Left lung (tissue), 14 donors: Measurements from ENCODE around the gene EPO. TPM values are rescaled to one million over a fixed set of nuclear protein-coding genes. Genes with fewer than 3 reads are reported as not detected.

ENCODE experiments used
- ATAC-seq: fragments of 200-7000 bp; cut with Tn5 transposase; one replicate; pipeline ENCODE4 v1.9.1; 2020; ENCODE audit warnings: moderate library complexity
- DNase-seq, 4 donors: peaks; one replicate each; pipeline ENCODE4 v3.0.0-alpha.2; 2013 to 2020
- H3K27ac ChIP-seq, 2 donors: fragments of 200-600 bp; sonication (generic) in 1 of 2; one replicate each; pipeline versions ENCODE4 v1.5.0 to v1.8.0; 2020 to 2021
- H3K27me3 ChIP-seq, 2 donors: fragments of 200-600 bp; sonication (generic) in 1 of 2; one replicate each; pipeline versions ENCODE4 v1.5.0 to v1.8.0; 2020 to 2021
- H3K36me3 ChIP-seq, 2 donors: fragments of 200-600 bp; sonication (generic) in 1 of 2; one replicate each; pipeline versions ENCODE4 v1.5.0 to v1.8.0; 2020 to 2021
- H3K4me1 ChIP-seq, 2 donors: fragments of 200-600 bp; one replicate each; pipeline ENCODE4 v1.8.0; 2021
- H3K4me3 ChIP-seq, 2 donors: fragments of 200-600 bp; sonication (generic) in 1 of 2; one replicate each; pipeline versions ENCODE4 v1.5.0 to v1.8.0; 2020 to 2021; ENCODE audit warnings: mild to moderate bottlenecking in 1 of 2
- H3K9me3 ChIP-seq, 2 donors: fragments of 200-600 bp; sonication (generic) in 1 of 2; one replicate each; pipeline versions ENCODE4 v1.5.0 to v1.8.0; 2020 to 2021
- CTCF ChIP-seq, 2 donors: fragments of 200-600 bp; sonication (generic) in 1 of 2; IDR thresholded peaks; one replicate each; pipeline versions ENCODE4 v1.5.0 to v1.8.0; 2021; ENCODE audit warnings: antibody characterized with exemption in 2 of 2
- intact Hi-C, 2 donors: fragments of 100-400 bp; cut with DNase I; formaldehyde crosslinking; loops; one replicate each; pipeline versions ENCODE4 v1.11.2 to v1.14.2; 2022
- long read RNA-seq, 12 donors: library from polyadenylated mRNA in 2 of 12; unstranded in 2 of 12; transcript quantifications; one replicate each; pipeline ENCODE4 v2.0.0 and lab custom pipeline, GENCODE V29; 2019 to 2026
- polyA plus RNA-seq, 6 donors: library from polyadenylated mRNA; unstranded; fragments of 120-200 nt; gene quantifications; one replicate each; pipeline ENCODE4 v1.2.1, GENCODE V29; 2013; ENCODE audit not compliant: insufficient read length in 6 of 6
- total RNA-seq, 2 donors: library from RNA; stranded (reverse); fragmentation: NEBNext Ultra II Directional; extraction: Animal tissue kit (Norgen Biotek cat#: 25700); gene quantifications; one replicate each; pipeline ENCODE4 v1.2.1, GENCODE V29; 2021
- donor health status: DM: no; HTN: yes; CAD: no.
- donor health status: DM: no; HTN: no; CAD: no.

The EPO gene
- total RNA-seq (not detected), polyA plus RNA-seq (under 1 TPM in 3 of 6 donors, not detected in 3; 0.20 to 0.34 (median 0.28) TPM)
- long read RNA-seq, donor 1, result 0 reads
- long read RNA-seq, donor 2, result 0 reads
- long read RNA-seq, donor 3, result 0 reads
- long read RNA-seq, donor 4, result 0 reads
- long read RNA-seq, donor 5, result 0 reads
- long read RNA-seq, donor 6, result 0 reads
- long read RNA-seq, donor 7, result 0 reads
- long read RNA-seq, donor 8, result 0 reads
- long read RNA-seq, donor 9, result 0 reads
- long read RNA-seq, donor 10, result 0 reads
- long read RNA-seq, donor 11, result 0 reads
- long read RNA-seq, donor 12, result 0 reads

- TF ChIP-seq CTCF (IDR thresholded peaks at IDR 0.05), result no peak
- Histone ChIP-seq H3K4me1 (peaks cover 2 to 5% of the 10 kb centered on the region in 2 donors), H3K27me3 (peaks cover 22 to 48% of the 10 kb centered on the region in 2 donors), H3K9me3 (peaks cover 0 to 8% of the 10 kb centered on the region in 2 donors), H3K27ac (no peak within 1 kb of the TSS), H3K4me3 (no peak within 1 kb of the TSS), H3K36me3 (no peaks in the 10 kb centered on the region)
- DNase-seq (no peak), ATAC-seq (no peak)
- intact Hi-C loops, result no loop called here
Measured at GRCh38 chr7:100720279-100720670, at the start of gene EPO. Gene EPO (plus strand): TSS chr7:100720468. CDS start chr7:100720981, 513 bp downstream.

- intact Hi-C loops, result no loop called here
- Histone ChIP-seq H3K4me3 (no peak overlapping the region), H3K27ac (no peak overlapping the region), H3K36me3 (peaks cover 0 to 4% of the 10 kb centered on the region in 2 donors), H3K27me3 (no peaks in the 10 kb centered on the region), H3K4me1 (peaks cover 5 to 16% of the 10 kb centered on the region in 2 donors), H3K9me3 (no peaks in the 10 kb centered on the region)
- DNase-seq (no peak), ATAC-seq (no peak)
- TF ChIP-seq CTCF (IDR thresholded peaks at IDR 0.05), result no peak
Measured at GRCh38 chr7:100671353-100672327, 48.6 kb upstream of the EPO start.

DNA sequence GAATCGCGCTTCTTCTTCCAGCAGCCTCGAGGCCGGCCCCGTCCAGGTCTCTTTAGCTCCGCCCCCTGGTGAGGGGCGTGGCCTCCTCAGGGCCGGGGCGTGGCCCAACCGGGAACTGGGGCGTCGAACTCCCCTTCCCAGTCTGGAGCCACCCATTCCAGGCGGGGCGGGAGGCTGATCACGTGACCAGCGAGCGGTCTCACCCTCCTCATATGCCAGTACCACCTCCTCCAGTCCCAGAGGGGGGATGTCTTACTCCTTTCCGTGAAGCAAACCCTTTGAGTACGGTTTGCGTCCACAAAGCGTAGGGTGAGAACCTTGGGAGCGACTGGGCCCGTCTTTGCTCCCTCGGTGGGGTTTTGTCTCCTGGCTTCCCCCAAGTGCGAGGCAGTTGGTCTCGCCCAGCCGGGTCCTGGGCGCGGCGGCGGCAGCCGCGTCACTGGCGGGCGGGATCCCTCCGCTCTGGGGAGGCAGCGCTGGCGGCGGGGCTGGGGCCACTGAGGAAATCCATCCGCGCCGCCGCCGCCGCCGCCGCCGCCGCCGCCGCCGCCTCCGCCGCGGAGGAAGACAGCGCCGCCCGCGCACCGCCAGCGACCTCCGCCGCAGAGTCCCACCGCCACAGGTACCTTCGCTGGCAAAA, 46.8 kb upstream of the EPO start, which contains the start of gene GNB2:
TSS of gene GNB2 (plus strand) at position 439 of the 640 bp plus-strand sequence. CDS start 2,526 bp downstream, outside the sequence.
- Histone ChIP-seq H3K36me3 (peaks cover 0 to 22% of the 10 kb centered on the region in 2 donors), H3K27me3 (no peaks in the 10 kb centered on the region), H3K9me3 (no peaks in the 10 kb centered on the region), H3K27ac (peak within 1 kb of the TSS; percentile 96 to 98), H3K4me1 (peaks cover 5 to 34% of the 10 kb centered on the region in 2 donors), H3K4me3 (peak within 1 kb of the TSS; percentile 91 to 95)
- TF ChIP-seq CTCF (IDR thresholded peaks at IDR 0.05), result no peak
- ATAC-seq, result peak; percentile 89
- intact Hi-C loops, result no loop called here
- DNase-seq, result peak; percentile 98 to 100 (median 100)

DNA sequence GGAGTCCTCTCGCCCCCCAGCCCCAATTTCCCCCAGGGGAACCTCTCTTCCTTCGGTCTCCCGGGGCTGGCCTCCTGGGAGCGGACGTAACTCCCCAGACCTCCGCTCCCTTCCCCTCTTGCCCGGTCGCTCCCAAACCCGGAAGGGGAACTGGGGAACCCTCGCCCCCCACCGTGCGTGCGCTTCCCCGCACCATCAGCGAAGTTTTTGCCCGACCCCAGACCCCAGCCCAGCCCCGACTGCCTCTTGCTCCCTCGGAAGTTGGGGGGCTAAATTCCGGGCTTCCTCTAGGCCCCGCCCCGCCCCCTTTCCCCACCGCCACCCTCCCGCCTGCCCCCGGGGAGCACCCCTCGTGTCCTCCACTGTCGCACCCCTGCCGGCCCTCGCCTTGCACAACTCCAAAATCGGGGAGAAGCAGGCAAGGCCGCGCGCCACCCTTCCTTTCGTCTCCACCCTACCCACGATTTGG, 46.3 kb upstream of the EPO start:
- Histone ChIP-seq H3K4me3 (peak overlapping the region; percentile 91 to 95), H3K27ac (peak overlapping the region; percentile 96 to 98), H3K4me1 (peaks cover 5 to 39% of the 10 kb centered on the region in 2 donors), H3K27me3 (no peaks in the 10 kb centered on the region), H3K9me3 (no peaks in the 10 kb centered on the region), H3K36me3 (peaks cover 0 to 28% of the 10 kb centered on the region in 2 donors)
- DNase-seq, result peak in 3 of 4 donors; percentile 62 to 88 (median 74)
- peak; percentile 1 for ATAC-seq
- no peak for TF ChIP-seq CTCF (IDR thresholded peaks at IDR 0.05)
- intact Hi-C loops, result no loop called here
